Measurements from ENCODE around the gene MAP3K21.

The MAP3K21 gene

DNA sequence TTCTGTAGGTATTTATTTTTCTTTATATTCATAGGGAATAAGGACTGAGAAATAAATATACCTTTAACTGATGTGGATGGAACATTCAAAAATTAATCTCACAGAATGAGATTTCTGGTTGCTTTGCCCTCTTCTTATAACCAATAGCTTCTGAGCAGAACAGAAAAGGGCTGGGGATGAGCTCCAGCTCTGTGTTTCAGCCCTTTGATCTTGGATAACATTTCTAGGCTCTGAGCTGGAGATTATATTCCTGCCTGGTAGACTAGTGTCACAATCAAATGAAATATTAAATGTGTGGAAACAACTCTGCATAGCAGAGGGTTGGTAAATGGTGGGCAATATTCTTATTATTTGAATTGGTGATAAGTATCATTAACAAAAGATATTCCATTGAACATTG is 14.6 kb downstream of the MAP3K21 start:
- Histone ChIP-seq H3K27ac (no peak overlapping the region), H3K9me3 (no peaks in the 10 kb centered on the region), H3K4me1 (ENCODE audit: control insufficient read depth in 1 of 2, insufficient read depth in 1 of 2, low read depth in 1 of 2, low read length in 1 of 2) (no peaks in the 10 kb centered on the region), H3K27me3 (no peaks in the 10 kb centered on the region), H3K36me3 (no peaks in the 10 kb centered on the region), H3K4me3 (ENCODE audit: low read depth in 1 of 2, low read length in 1 of 2) (no peak overlapping the region)
- TF ChIP-seq, protein P1, sequence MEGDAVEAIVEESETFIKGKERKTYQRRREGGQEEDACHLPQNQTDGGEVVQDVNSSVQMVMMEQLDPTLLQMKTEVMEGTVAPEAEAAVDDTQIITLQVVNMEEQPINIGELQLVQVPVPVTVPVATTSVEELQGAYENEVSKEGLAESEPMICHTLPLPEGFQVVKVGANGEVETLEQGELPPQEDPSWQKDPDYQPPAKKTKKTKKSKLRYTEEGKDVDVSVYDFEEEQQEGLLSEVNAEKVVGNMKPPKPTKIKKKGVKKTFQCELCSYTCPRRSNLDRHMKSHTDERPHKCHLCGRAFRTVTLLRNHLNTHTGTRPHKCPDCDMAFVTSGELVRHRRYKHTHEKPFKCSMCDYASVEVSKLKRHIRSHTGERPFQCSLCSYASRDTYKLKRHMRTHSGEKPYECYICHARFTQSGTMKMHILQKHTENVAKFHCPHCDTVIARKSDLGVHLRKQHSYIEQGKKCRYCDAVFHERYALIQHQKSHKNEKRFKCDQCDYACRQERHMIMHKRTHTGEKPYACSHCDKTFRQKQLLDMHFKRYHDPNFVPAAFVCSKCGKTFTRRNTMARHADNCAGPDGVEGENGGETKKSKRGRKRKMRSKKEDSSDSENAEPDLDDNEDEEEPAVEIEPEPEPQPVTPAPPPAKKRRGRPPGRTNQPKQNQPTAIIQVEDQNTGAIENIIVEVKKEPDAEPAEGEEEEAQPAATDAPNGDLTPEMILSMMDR (IDR thresholded peaks at IDR 0.05): no peak

DNA sequence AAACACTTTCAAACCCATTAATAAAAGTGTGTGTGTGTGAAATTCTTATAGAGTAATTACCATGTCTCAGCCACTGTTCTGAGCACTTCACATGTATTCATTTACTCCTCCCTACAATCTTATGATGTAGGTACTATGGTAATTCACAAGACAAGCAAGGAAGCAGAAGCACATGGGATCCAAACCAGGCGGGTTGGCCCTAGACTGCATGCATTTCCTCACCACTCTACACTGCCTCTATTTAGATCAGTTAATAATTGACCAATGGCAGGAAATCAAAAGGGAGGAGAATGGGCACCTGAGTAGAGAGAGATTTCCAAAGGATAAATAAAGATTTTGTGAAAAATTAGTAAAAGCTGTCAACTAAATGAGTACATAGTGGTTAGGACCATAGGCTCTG is 15.7 kb downstream of the MAP3K21 start:
- no peaks in the 10 kb centered on the region for H3K36me3 ChIP-seq
- H3K27ac ChIP-seq: no peak overlapping the region
- no peak overlapping the region for H3K4me3 ChIP-seq (ENCODE audit: low read depth in 1 of 2, low read length in 1 of 2)
- no peaks in the 10 kb centered on the region for H3K27me3 ChIP-seq
- no peaks in the 10 kb centered on the region for H3K4me1 ChIP-seq (ENCODE audit: control insufficient read depth in 1 of 2, insufficient read depth in 1 of 2, low read depth in 1 of 2, low read length in 1 of 2)
- H3K9me3 ChIP-seq: no peaks in the 10 kb centered on the region
- TF ChIP-seq, protein P1 (IDR thresholded peaks at IDR 0.05): no peak

DNA sequence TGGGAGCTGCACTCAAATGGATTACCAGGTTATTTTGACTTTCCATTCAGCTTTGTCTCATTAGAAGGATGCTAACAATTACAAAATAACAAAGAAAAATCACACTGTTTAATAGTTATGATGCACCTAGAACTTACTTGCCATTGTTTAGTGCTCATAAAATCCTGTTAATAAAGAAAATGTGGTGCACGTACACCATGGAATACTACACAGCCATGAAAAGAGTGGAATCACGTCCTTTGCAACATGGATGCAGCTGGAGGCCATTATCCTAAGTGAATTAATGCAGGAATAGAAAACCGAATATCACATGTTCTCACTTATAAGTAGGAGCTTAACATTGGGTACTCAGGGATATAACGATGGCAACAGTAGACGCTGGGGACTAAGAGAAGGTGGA is 19.8 kb downstream of the MAP3K21 start:
- Histone ChIP-seq H3K4me1 (ENCODE audit: control insufficient read depth in 1 of 2, insufficient read depth in 1 of 2, low read depth in 1 of 2, low read length in 1 of 2) (no peaks in the 10 kb centered on the region), H3K27me3 (no peaks in the 10 kb centered on the region), H3K36me3 (no peaks in the 10 kb centered on the region), H3K4me3 (ENCODE audit: low read depth in 1 of 2, low read length in 1 of 2) (no peak overlapping the region), H3K27ac (no peak overlapping the region), H3K9me3 (no peaks in the 10 kb centered on the region)
- TF ChIP-seq, protein P1 (IDR thresholded peaks at IDR 0.05): no peak

DNA sequence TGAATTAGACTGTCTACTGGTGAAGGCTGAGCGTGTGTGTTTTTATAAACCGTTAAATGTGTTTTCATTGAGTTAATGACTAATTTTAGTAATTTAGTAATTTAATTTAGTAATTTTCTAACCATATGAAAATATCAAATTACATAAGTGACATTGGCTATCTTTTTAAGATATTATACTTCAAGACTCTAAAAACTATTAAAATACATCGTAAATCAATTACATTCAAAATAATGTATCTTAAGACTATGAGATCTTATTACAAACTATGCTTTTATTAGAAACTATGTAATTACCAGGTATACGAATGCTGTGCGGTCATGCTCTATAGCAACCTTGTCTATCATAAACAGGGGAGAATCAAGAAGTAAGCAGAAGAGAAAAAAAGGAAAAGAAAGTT is 21.6 kb downstream of the MAP3K21 start:
- TF ChIP-seq, protein P1 (IDR thresholded peaks at IDR 0.05): no peak
- H3K36me3 ChIP-seq: no peaks in the 10 kb centered on the region
- no peak overlapping the region for H3K4me3 ChIP-seq (ENCODE audit: low read depth in 1 of 2, low read length in 1 of 2)
- no peaks in the 10 kb centered on the region for H3K27me3 ChIP-seq
- no peaks in the 10 kb centered on the region for H3K9me3 ChIP-seq
- no peaks in the 10 kb centered on the region for H3K4me1 ChIP-seq (ENCODE audit: control insufficient read depth in 1 of 2, insufficient read depth in 1 of 2, low read depth in 1 of 2, low read length in 1 of 2)
- H3K27ac ChIP-seq: no peak overlapping the region

DNA sequence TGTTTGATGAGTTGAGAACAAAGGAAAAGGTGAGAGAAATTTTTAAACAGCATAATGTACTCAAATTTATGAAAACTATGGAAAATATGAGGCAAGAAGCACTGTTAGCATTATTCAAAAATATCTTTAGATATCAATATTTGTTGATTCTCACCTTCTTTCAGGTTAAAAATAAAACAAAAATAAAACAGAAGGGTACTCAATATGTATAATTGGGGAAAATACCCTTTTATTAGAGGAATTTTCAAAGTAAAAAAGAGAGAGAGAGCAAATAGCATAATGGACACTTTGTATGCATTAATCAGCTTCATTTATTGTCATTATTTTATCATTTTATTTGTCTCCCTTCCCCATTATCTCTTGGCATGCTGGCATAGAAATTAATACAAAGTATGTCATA is 27.5 kb downstream of the MAP3K21 start:
- Histone ChIP-seq H3K4me3 (ENCODE audit: low read depth in 1 of 2, low read length in 1 of 2) (no peak overlapping the region), H3K4me1 (ENCODE audit: control insufficient read depth in 1 of 2, insufficient read depth in 1 of 2, low read depth in 1 of 2, low read length in 1 of 2) (no peaks in the 10 kb centered on the region), H3K36me3 (no peaks in the 10 kb centered on the region), H3K27me3 (no peaks in the 10 kb centered on the region), H3K9me3 (no peaks in the 10 kb centered on the region), H3K27ac (no peak overlapping the region)
- TF ChIP-seq, protein P1 (IDR thresholded peaks at IDR 0.05): no peak
